DND-41 (cell line): ENCODE data around the gene MVB12B.
"Not testable (repeated sequence)": the region's sequence is repeated elsewhere in the genome, so short reads cannot be mapped to it uniquely, and the experiment has no call there.

Experiments used
- ATAC-seq: fragments of 200-7000 bp; cut with Tn5 transposase; 3 replicates; pipeline ENCODE4 v1.9.1; 2021; ENCODE audit warnings: low read depth; ENCODE audit not compliant: insufficient read depth
- DNase-seq: peaks from one replicate; pipeline ENCODE4 v3.0.0-alpha.2; 2020
- H2AFZ ChIP-seq: 2 replicates; pipeline ENCODE4 v1.6.0; 2012; ENCODE audit warnings: low read depth, low read length
- H3K27ac ChIP-seq: 2 replicates; pipeline ENCODE4 v1.5.1; 2012; ENCODE audit warnings: low read length, inconsistent platforms
- H3K27me3 ChIP-seq: fragments of 200-600 bp; sonication (generic); 2 replicates; pipeline ENCODE4 v1.6.0; 2012; ENCODE audit warnings: low read length, mild to moderate bottlenecking, inconsistent platforms; ENCODE audit not compliant: insufficient read depth, poor library complexity
- H3K36me3 ChIP-seq: 2 replicates; pipeline ENCODE4 v1.5.1; 2012; ENCODE audit warnings: low read length, inconsistent platforms; ENCODE audit not compliant: insufficient read depth
- H3K4me1 ChIP-seq: 2 replicates; pipeline ENCODE4 v1.5.1; 2012; ENCODE audit warnings: mild to moderate bottlenecking, low read length; ENCODE audit not compliant: insufficient read depth
- H3K4me2 ChIP-seq: 2 replicates; pipeline ENCODE4 v1.6.0; 2012; ENCODE audit warnings: mild to moderate bottlenecking, moderate library complexity, low read length, inconsistent platforms; ENCODE audit not compliant: insufficient read depth
- H3K4me3 ChIP-seq, 2 experiments: fragments of 200-600 bp in 1 of 2; shearing (Covaris generic) in 1 of 2; 2 replicates each; pipeline ENCODE4 v1.5.1; 2012 to 2016; ENCODE audit warnings: inconsistent platforms in 2 of 2, low read length in 2 of 2, mild to moderate bottlenecking in 2 of 2, low read depth in 1 of 2, moderate library complexity in 1 of 2
- H3K79me2 ChIP-seq: 2 replicates; pipeline ENCODE4 v1.6.0; 2012; ENCODE audit warnings: low read length, inconsistent platforms; ENCODE audit not compliant: insufficient read depth
- H3K9ac ChIP-seq: 2 replicates; pipeline ENCODE4 v1.6.0; 2012; ENCODE audit warnings: low read depth, mild to moderate bottlenecking, inconsistent platforms, low read length, moderate library complexity
- H3K9me3 ChIP-seq: 2 replicates; pipeline ENCODE4 v1.5.1; 2012; ENCODE audit warnings: low read length, moderate library complexity, mild to moderate bottlenecking, inconsistent platforms; ENCODE audit not compliant: insufficient read depth, severe bottlenecking
- H4K20me1 ChIP-seq: 2 replicates; pipeline ENCODE4 v1.6.0; 2012; ENCODE audit warnings: low read length; ENCODE audit not compliant: insufficient read depth
- CTCF ChIP-seq: IDR thresholded peaks from 2 replicates; pipeline ENCODE4 v1.5.1; 2012; ENCODE audit warnings: borderline replicate concordance, low read length, moderate library complexity, mild to moderate bottlenecking; ENCODE audit not compliant: poor library complexity, severe bottlenecking; ENCODE audit errors: extremely low read depth
- EZH2 ChIP-seq: IDR thresholded peaks from 3 replicates; pipeline ENCODE4 v1.6.1; 2012; ENCODE audit warnings: borderline replicate concordance, low read depth, mild to moderate bottlenecking, moderate library complexity, low read length, inconsistent platforms; ENCODE audit not compliant: severe bottlenecking

MVB12B gene

GRCh38 chr9:126550891-126551351, 224.3 kb downstream of the MVB12B start:
- Histone ChIP-seq H3K4me2 (no peak overlapping the region), H3K27me3 (no peaks in the 10 kb centered on the region), H3K36me3 (no peaks in the 10 kb centered on the region), H3K9me3 (no peaks in the 10 kb centered on the region), H3K79me2 (no peaks in the 10 kb centered on the region), H4K20me1 (no peaks in the 10 kb centered on the region), H3K27ac (no peak overlapping the region), H3K9ac (no peak overlapping the region), H3K4me3 (no peak overlapping the region), H2AFZ (no peak overlapping the region), H3K4me1 (no peaks in the 10 kb centered on the region)
- ATAC-seq, result no peak
- DNase-seq, result no peak
- TF ChIP-seq EZH2, result no peak
- no peak for TF ChIP-seq CTCF

- no peaks in the 10 kb centered on the region for H4K20me1 ChIP-seq
- H3K36me3 ChIP-seq, result no peaks in the 10 kb centered on the region
- TF ChIP-seq CTCF (no peak), EZH2 (no peak)
- H3K27me3 ChIP-seq, result no peaks in the 10 kb centered on the region
- DNase-seq (no peak), ATAC-seq (no peak)
- H3K4me2 ChIP-seq, result no peak overlapping the region
- no peak overlapping the region for H3K4me3 ChIP-seq
- H3K79me2 ChIP-seq, result no peaks in the 10 kb centered on the region
- no peak overlapping the region for H3K9ac ChIP-seq
- no peak overlapping the region for H2AFZ ChIP-seq
- H3K27ac ChIP-seq, result no peak overlapping the region
- no peaks in the 10 kb centered on the region for H3K4me1 ChIP-seq
- no peaks in the 10 kb centered on the region for H3K9me3 ChIP-seq
Observed at GRCh38 chr9:126551812-126552211, 225.2 kb downstream of the MVB12B start.

- DNase-seq (no peak), ATAC-seq (no peak)
- Histone ChIP-seq H3K9ac (no peak overlapping the region), H3K9me3 (no peaks in the 10 kb centered on the region), H3K4me3 (no peak overlapping the region), H3K27ac (no peak overlapping the region), H3K79me2 (no peaks in the 10 kb centered on the region), H3K4me1 (no peaks in the 10 kb centered on the region), H2AFZ (no peak overlapping the region), H3K36me3 (no peaks in the 10 kb centered on the region), H3K27me3 (no peaks in the 10 kb centered on the region), H4K20me1 (peaks cover 3% of the 10 kb centered on the region; the same call in 1 of the 2 replicates), H3K4me2 (no peak overlapping the region)
- TF ChIP-seq EZH2, result no peak
Observed at GRCh38 chr9:126554292-126554691, 227.7 kb downstream of the MVB12B start.

GRCh38 chr9:126555421-126555820, 228.8 kb downstream of the MVB12B start:
- not testable (repeated sequence) for H3K27me3 ChIP-seq, H3K9ac ChIP-seq, H3K27ac ChIP-seq, ATAC-seq, DNase-seq, H3K36me3 ChIP-seq, H3K9me3 ChIP-seq, H4K20me1 ChIP-seq, H2AFZ ChIP-seq, H3K4me3 ChIP-seq, H3K4me1 ChIP-seq, H3K79me2 ChIP-seq, H3K4me2 ChIP-seq
